HG03442 (cell line): Measurements from ENCODE around the gene TRIB2.

Experiments
- ATAC-seq: cut with Tn5 transposase; IDR thresholded peaks from one replicate; pipeline ENCODE4 v1.9.1; 2021; ENCODE audit warnings: mild to moderate bottlenecking, moderate library complexity; ENCODE audit not compliant: unreplicated experiment

The TRIB2 gene

DNA sequence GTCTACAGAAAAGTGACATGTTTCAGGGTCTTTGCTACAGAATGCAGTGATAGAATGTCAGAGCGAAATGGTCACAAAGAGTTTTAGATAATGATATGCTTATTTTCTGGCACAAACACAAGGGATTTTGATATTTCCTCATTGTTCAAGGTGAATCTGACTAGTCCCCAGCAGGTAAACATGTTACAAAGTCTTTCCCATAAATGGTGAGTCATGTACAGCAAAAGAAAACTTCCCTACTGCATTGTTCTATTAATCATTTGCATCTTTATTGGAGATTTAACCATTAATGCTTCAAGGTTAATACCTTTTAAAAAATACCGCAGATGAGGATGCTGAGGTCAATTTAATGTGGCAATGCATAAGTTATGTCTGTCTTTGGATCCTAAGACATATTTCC is 19.1 kb upstream of the TRIB2 start:
- ATAC-seq: no peak

- ATAC-seq: no peak
Observed at GRCh38 chr2:12700989-12701388, 15.7 kb upstream of the TRIB2 start.

GRCh38 chr2:12701786-12702167 is 15.0 kb upstream of the TRIB2 start:
- ATAC-seq: no peak

DNA sequence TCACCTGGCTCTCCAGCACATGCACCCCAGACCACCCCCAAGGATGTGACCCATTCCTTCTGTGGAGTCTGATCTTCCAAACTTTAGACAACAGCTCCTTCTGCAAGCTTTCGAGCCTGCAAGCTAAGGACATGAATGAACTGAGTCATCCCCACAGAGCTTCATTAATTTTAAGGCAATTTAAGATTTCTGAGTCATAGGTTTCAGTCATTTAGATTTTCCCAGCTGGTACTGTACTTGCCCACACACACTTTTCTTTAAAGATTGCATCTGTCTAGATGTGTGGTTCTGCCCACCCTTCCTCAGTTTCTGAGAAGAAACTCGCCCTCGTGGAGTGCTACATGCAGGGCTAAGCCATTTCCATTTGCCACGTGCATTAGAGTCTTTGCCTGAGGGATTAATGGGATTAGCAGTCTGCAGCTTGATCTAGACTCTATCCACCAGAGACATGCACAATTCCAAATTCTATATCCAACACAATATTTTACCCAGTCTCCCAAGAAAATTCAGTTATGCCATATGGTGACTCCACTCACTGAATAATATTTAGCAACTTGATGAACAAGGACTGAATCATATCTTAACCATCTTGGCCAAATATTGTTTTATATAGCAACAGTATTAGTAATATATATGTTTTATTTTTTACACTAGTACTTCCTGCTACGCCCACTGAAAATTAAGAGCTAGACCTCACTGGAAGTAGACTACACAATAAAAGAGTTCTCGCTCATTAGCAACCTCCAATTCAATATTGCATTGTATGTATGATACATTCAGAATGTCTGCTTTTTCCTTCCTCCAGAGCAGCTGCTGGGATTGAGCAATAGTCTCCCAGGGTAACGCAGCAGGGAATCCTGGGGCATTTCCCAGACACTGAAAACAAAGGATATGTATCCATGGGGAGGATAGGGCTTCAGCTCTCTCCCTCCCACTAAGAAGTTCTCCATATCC is 14.3 kb upstream of the TRIB2 start:
- no peak for ATAC-seq

DNA sequence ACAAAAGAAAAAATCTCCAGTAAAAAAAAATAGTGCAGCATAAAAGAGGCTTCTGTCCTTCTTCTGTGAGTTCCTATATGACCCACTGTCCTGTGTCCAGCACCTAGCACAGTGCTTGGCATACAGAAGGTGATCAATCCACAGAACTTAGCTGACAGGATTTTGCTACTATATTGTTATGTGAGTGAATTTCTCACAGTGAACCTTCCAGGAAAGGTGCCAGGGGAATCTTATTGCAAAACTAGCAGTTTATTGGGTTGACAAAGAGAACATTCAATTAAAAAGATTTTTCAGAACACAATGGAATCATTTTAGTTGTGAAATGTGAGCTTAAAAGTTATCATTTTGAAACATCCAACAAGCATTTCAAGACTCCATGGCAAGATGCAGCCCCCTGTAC is 12.4 kb upstream of the TRIB2 start:
- ATAC-seq: no peak

GRCh38 chr2:12705230-12705629 is 11.5 kb upstream of the TRIB2 start:
- no peak for ATAC-seq

DNA sequence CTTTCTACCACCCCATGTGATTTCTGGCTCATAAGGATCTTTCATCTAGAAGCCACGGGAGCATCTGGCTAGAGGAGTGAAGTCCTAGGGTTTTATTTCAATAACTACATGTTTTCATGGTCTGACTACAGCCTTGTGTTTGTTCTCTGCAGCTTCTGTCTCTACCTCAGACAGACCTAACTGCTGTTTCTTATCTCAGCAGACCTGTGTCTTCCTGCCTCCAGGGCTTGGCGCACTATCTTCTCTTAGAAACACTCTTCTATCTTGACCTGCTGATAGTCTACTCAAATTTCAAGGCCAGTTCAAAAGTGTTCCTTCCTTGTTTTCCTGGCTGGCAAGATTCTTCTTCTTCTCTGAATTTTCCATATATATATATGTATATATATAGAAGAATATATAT is 11.0 kb upstream of the TRIB2 start:
- ATAC-seq: no peak

GRCh38 chr2:12708508-12709206 is 8.1 kb upstream of the TRIB2 start:
- ATAC-seq: no peak

DNA sequence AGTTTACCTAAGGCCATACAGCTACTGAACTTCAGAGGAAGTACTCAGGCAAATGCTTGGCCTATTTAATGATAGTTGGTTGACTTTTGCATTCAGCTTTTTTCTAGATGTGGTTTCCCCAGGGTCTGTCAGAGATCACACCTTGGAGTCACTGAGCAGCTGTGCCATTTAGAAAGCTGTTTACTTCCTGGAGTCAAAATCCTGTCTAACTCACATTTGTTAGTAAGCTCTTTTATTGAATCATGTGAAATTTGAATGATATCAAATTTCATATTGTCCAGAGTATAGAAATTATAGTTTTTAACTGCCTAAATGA is 7.6 kb upstream of the TRIB2 start:
- ATAC-seq: no peak

DNA sequence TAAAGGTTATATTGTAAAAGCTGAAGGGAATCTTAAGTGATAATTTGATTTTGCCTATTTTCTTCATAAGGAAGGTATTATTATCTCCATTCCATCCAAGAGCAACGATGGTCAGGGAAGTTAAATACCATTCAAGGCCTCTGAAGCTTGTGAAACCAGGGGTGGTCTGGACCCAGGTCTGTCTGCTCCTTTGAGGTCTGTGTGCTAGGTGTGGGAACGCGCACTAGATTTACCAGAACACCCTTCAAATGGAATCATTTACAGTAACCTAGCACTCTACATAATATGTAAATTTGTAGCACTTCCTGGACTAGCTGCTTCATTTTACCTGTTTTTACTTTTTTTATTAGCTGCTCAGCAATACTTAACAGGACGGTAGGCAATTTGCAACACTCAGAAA is 6.4 kb upstream of the TRIB2 start:
- ATAC-seq: no peak

GRCh38 chr2:12711339-12711738 is 5.4 kb upstream of the TRIB2 start:
- ATAC-seq: no peak

GRCh38 chr2:12712881-12713280 is 3.9 kb upstream of the TRIB2 start:
- no peak for ATAC-seq

DNA sequence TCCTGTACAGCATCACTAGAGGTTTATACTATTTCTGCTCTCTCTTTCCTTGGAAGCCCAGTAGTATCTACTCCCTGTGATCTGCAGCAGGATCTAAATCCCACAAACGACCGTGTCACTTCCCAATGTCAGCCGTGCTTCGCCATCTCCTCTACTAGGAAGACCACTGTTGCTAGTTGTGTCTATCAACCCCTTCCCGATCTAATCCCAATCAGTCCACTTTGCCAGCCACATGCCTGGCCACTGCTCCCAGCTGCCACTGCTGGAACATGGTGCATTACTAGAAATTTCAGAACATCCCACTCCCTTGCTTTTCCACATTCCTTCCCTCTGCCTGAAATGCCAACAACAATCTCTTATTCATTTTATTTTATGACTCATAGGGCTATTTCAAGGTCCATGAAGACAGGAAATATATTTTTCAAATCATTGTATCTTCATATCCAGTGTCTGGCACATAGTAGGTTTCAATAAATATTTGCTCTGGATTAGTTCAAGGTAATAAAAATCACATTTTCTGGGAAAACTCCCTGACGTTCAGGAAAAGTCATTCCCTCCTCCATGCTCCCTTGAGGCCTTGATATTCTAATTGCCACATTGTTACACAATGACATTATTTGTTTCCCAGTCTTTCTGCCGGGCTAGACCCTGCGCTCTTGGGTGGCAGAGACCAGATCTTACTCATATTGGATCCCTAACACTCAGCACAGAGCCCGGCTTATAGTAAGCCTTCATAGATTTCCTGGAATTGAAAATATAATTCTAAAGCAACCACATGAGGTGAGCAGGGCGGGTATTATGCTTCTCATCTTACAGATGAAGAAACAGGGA is 2.1 kb upstream of the TRIB2 start:
- no peak for ATAC-seq

DNA sequence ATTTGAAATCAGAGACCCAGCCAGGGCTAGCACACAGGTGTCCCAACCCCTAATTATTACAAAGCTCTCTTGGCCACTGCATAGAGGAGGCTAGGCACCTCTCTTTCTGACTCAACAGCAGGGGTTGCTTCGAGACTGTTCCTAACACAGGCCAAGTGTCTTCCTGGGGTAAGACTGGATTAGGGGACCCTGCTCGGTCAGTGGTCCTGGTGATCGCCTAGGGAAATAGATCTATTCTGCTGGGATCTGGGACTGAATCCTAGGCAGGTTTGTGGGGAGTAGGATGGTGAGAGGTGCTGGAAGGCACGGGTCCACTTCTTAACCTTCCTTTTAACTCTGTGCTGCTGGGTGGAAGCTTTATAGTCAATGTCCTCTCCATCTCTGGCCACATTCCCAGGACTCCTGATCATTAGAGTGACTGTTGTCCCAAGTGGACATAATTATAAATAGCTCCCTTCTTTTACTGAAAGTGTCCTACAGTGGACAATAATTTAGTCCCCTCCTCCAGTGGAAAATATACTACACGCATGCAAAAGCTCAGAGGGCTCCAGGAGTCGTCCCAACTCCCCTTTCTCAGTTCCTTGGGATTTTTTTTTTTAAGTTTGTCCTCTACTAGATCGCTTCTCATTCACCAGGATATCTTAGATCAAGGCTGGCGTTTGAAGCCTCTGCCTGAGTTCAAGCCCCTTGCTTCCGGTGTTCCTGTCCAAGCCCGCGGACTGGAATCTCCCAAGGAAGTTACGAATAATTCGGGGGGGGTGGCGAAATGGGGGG is 1.3 kb upstream of the TRIB2 start:
- ATAC-seq: no peak

DNA sequence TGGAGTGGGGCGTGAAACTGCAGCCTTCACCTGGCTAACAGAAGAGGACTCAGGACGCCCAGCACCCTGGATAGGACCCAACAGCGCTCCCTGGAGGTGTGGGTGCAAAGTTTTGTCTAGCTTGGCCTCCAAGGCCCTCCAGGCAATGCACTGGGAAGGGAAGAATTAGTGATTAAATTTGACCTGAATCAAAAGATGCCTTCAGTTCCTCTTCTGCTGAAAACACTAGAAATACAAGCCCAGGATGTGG is 779 bp upstream of the TRIB2 start:
- ATAC-seq: peak; percentile 30

- ATAC-seq: no peak
Observed at GRCh38 chr2:12717191-12718014, 667 bp downstream of the TRIB2 start.

DNA sequence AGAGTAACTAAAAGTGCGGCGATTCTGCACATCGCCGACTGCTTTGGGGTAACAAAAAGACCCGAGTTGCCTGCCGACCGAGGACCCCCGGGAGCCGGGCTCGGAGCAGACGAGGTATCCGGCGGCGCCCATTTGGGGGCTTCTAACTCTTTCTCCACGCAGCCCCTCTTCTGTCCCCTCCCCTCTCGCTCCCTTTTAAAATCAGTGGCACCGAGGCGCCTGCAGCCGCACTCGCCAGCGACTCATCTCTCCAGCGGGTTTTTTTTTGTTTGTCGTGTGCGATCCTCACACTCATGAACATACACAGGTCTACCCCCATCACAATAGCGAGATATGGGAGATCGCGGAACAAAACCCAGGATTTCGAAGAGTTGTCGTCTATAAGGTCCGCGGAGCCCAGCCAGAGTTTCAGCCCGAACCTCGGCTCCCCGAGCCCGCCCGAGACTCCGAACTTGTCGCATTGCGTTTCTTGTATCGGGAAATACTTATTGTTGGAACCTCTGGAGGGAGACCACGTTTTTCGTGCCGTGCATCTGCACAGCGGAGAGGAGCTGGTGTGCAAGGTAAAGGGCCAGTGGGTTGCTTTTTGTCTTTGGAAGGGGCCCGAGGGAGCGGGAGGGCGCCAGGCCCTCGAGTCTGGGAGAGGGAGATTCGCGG is 1.4 kb downstream of the TRIB2 start:
- ATAC-seq: no peak

DNA sequence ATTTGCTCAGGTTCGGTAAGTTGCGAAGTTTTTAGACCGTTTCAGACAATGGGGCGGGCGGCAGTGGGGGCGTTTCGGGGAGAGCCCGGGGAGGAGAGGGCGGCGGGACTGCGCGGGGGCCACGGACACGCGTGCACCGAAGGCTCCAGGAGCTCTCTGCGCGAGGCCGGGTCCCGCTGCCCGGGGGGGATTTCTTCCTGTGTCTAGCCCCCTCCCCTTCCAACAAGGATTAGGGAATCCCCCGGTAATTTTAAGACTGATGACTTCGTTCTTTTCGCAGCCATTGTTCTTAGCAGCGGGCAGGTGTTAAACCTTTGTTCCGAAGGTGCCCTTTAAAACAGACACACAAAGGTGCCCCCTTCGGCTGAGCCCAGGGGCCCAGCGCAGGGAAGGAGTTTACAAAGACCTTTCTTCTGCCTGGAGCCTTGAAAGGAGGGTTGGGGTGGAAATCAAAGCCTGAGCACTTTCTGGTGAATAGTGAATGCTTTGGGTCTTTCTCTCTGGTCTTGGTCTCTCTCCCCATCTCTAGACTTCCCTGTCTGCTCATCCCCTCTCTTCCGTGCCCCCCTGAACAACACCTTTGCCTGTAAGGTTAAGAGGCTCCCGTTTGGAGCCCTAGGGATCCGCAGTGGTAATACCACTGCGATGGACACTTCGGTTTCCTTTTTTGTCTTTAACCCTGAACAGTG is 2.1 kb downstream of the TRIB2 start:
- no peak for ATAC-seq
